ENCODE results near the gene RETREG3. TPM values are rescaled to one million over a fixed set of nuclear protein-coding genes. Genes with fewer than 3 reads are reported as not detected.

Gene RETREG3, protein sequence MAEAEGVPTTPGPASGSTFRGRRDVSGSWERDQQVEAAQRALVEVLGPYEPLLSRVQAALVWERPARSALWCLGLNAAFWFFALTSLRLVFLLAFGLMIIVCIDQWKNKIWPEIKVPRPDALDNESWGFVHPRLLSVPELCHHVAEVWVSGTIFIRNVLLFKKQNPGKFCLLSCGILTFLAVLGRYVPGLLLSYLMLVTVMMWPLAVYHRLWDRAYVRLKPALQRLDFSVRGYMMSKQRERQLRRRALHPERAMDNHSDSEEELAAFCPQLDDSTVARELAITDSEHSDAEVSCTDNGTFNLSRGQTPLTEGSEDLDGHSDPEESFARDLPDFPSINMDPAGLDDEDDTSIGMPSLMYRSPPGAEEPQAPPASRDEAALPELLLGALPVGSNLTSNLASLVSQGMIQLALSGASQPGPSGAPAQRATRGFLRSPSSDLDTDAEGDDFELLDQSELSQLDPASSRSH
- 10 to 100 TPM; 47.1 to 89.7 (median 59.9) TPM for total RNA-seq

DNA sequence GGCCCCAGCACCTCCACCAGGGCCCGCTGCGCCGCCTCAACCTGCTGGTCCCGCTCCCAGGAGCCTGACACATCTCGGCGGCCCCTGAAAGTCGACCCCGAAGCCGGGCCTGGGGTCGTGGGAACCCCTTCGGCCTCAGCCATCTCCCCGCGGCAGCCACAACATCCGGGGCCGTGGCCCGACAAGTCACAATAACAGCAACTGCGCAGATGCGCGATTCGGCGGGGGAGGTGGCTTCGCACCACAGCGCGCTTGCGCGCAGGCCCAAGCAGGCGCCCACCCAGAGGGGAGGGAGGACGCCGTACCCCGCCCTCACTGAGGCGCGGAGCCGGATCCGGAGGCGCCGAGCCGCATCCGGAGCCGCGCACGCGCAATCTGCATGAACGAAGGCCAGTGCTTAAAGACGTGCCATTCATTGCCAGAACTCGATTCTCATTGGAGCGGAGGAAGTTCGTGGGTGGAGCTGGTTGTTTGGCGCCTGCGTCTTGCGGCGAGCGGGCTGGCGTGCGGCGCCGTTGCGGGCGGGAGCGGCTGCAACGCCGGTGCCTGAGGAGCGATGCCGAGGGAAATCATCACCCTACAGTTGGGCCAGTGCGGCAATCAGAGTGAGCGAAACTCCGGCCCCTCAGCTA, at the start of gene RETREG3, which contains the start of gene TUBG1:
Gene RETREG3 (minus strand): TSS at position 193 of the 632 bp plus-strand sequence. CDS start 50 bp downstream, at position 143.
Gene TUBG1 (plus strand): TSS at position 502 of the 632 bp plus-strand sequence. CDS start 55 bp downstream, at position 557.
- peak; percentile 98 to 99 for ATAC-seq (ENCODE audit: low FRiP score in 2 of 2)
- H3K9me3 ChIP-seq: no peaks in the 10 kb centered on the region
- TF ChIP-seq POLR2AphosphoS5 (IDR thresholded peaks at IDR 0.05) (peak; percentile 89 to 96), POLR2A (IDR thresholded peaks at IDR 0.05) (peak in 3 of 4 donors; percentile 50 to 96 (median 85)), EP300 (IDR thresholded peaks at IDR 0.05) (peak in 1 of 4 donors; percentile 7)
- TF ChIP-seq, protein P1, sequence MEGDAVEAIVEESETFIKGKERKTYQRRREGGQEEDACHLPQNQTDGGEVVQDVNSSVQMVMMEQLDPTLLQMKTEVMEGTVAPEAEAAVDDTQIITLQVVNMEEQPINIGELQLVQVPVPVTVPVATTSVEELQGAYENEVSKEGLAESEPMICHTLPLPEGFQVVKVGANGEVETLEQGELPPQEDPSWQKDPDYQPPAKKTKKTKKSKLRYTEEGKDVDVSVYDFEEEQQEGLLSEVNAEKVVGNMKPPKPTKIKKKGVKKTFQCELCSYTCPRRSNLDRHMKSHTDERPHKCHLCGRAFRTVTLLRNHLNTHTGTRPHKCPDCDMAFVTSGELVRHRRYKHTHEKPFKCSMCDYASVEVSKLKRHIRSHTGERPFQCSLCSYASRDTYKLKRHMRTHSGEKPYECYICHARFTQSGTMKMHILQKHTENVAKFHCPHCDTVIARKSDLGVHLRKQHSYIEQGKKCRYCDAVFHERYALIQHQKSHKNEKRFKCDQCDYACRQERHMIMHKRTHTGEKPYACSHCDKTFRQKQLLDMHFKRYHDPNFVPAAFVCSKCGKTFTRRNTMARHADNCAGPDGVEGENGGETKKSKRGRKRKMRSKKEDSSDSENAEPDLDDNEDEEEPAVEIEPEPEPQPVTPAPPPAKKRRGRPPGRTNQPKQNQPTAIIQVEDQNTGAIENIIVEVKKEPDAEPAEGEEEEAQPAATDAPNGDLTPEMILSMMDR (IDR thresholded peaks at IDR 0.05): peak in 4 of 6 experiments; percentile 21 to 65 (median 54)
- H3K27me3 ChIP-seq: no peaks in the 10 kb centered on the region
- 0% methylated on average over 9 to 42 of the region's 66 CpGs for WGBS, 2 donors
- H3K27ac ChIP-seq: peak within 1 kb of the TSS; percentile 86 to 97 (median 94)
- H3K4me3 ChIP-seq: peak within 1 kb of the TSS; percentile 60 to 96 (median 94)
- DNase-seq: peak; percentile 99
- H3K36me3 ChIP-seq: peaks cover 4 to 27% (median 22%) of the 10 kb centered on the region in 4 donors
- peaks cover 41 to 49% (median 45%) of the 10 kb centered on the region in 4 donors for H3K4me1 ChIP-seq

GRCh38 chr17:42657824-42658588, 48.8 kb upstream of the RETREG3 start:
- WGBS, 2 donors: 79 to 90% methylated on average over 9 of the region's 9 CpGs
- ATAC-seq (ENCODE audit: low FRiP score in 2 of 2) (no peak), DNase-seq (no peak)
- H3K27me3 ChIP-seq: peaks cover 0 to 4% (median 0%) of the 10 kb centered on the region in 4 donors
- no peaks in the 10 kb centered on the region for H3K9me3 ChIP-seq
- peaks cover 10 to 33% (median 20%) of the 10 kb centered on the region in 4 donors for H3K4me1 ChIP-seq
- no peak overlapping the region for H3K27ac ChIP-seq
- no peaks in the 10 kb centered on the region for H3K36me3 ChIP-seq
- no peak overlapping the region for H3K4me3 ChIP-seq
- no peak for TF ChIP-seq EP300 (IDR thresholded peaks at IDR 0.05)
- no peak for TF ChIP-seq POLR2AphosphoS5 (IDR thresholded peaks at IDR 0.05)
- TF ChIP-seq POLR2A (IDR thresholded peaks at IDR 0.05): no peak
- TF ChIP-seq, protein P1 (IDR thresholded peaks at IDR 0.05): no peak

- Histone ChIP-seq H3K27me3 (peaks cover 0 to 4% (median 0%) of the 10 kb centered on the region in 4 donors), H3K9me3 (no peaks in the 10 kb centered on the region), H3K4me3 (no peak overlapping the region), H3K4me1 (peaks cover 10 to 33% (median 17%) of the 10 kb centered on the region in 4 donors), H3K27ac (no peak overlapping the region), H3K36me3 (no peaks in the 10 kb centered on the region)
- WGBS, 2 donors: 59 to 60% methylated on average over 2 of the region's 2 CpGs
- ATAC-seq (ENCODE audit: low FRiP score in 2 of 2) (no peak), DNase-seq (no peak)
- TF ChIP-seq, protein P1 (IDR thresholded peaks at IDR 0.05): no peak
- TF ChIP-seq POLR2A (IDR thresholded peaks at IDR 0.05): no peak
- no peak for TF ChIP-seq POLR2AphosphoS5 (IDR thresholded peaks at IDR 0.05)
- TF ChIP-seq EP300 (IDR thresholded peaks at IDR 0.05): no peak
Observed at GRCh38 chr17:42655528-42655927, 46.4 kb upstream of the RETREG3 start.

Measured in upper lobe of left lung (tissue), 6 donors.